ENCODE measurements around the gene OXNAD1. TPM values are rescaled to one million over a fixed set of nuclear protein-coding genes. Genes with fewer than 3 reads are reported as not detected.
A peak's percentile ranks its signal among the peaks of the same experiment; 100 is the strongest.
"Not testable (repeated sequence)": the region's sequence is repeated elsewhere in the genome, so short reads cannot be mapped to it uniquely, and the experiment has no call there.

OXNAD1 gene
- total RNA-seq, 2 donors from 2014 or later = 23.4 to 26.2 TPM

- Histone ChIP-seq H3K9me3 (no peaks in the 10 kb centered on the region), H3K9ac (ENCODE audit: low read depth in 2 of 2, low read length in 2 of 2) (no peak overlapping the region), H3K27ac (no peak overlapping the region), H3K4me1 (no peaks in the 10 kb centered on the region), H3K36me3 (no peaks in the 10 kb centered on the region), H3K4me3 (no peak overlapping the region), H3K27me3 (no peaks in the 10 kb centered on the region)
- peak; percentile 14 for DNase-seq
- intact Hi-C loops (cut with DNase I) = no loop called here
- no peak for TF ChIP-seq CTCF (IDR thresholded peaks at IDR 0.05)
Measured at GRCh38 chr3:16309558-16309957, 44.5 kb downstream of the OXNAD1 start.

- H3K27me3 ChIP-seq; H3K4me3 ChIP-seq; H3K36me3 ChIP-seq; H3K9me3 ChIP-seq; H3K27ac ChIP-seq; H3K9ac ChIP-seq (ENCODE audit: low read depth in 2 of 2, low read length in 2 of 2); intact Hi-C loops (cut with DNase I); H3K4me1 ChIP-seq: not testable (repeated sequence)
- peak; percentile 9 for DNase-seq
Measured at GRCh38 chr3:16310486-16310885, 45.5 kb downstream of the OXNAD1 start.

- intact Hi-C loops (cut with DNase I) = no loop called here
- no peak overlapping the region for H3K4me3 ChIP-seq
- no peaks in the 10 kb centered on the region for H3K27me3 ChIP-seq
- H3K4me1 ChIP-seq = no peaks in the 10 kb centered on the region
- peak overlapping the region; percentile 11 for H3K27ac ChIP-seq
- no peak overlapping the region for H3K9ac ChIP-seq (ENCODE audit: low read depth in 2 of 2, low read length in 2 of 2)
- H3K36me3 ChIP-seq = no peaks in the 10 kb centered on the region
- no peak for DNase-seq
- no peak for TF ChIP-seq CTCF (IDR thresholded peaks at IDR 0.05)
- H3K9me3 ChIP-seq = no peaks in the 10 kb centered on the region
Measured at GRCh38 chr3:16311960-16312451, 47.0 kb downstream of the OXNAD1 start.

- no peaks in the 10 kb centered on the region for H3K27me3 ChIP-seq
- no peaks in the 10 kb centered on the region for H3K9me3 ChIP-seq
- H3K4me3 ChIP-seq = no peak overlapping the region
- no peaks in the 10 kb centered on the region for H3K4me1 ChIP-seq
- peak; percentile 12 for DNase-seq
- intact Hi-C loops (cut with DNase I) = no loop called here
- no peak for TF ChIP-seq CTCF (IDR thresholded peaks at IDR 0.05)
- H3K36me3 ChIP-seq = no peaks in the 10 kb centered on the region
- H3K27ac ChIP-seq = no peak overlapping the region
- H3K9ac ChIP-seq (ENCODE audit: low read depth in 2 of 2, low read length in 2 of 2) = no peak overlapping the region
Measured at GRCh38 chr3:16313886-16314645, 49.1 kb downstream of the OXNAD1 start.

GRCh38 chr3:16315623-16316022 lies 50.6 kb downstream of the OXNAD1 start:
- DNase-seq = no peak
- no peaks in the 10 kb centered on the region for H3K9me3 ChIP-seq
- no peak overlapping the region for H3K27ac ChIP-seq
- no peak overlapping the region for H3K4me3 ChIP-seq
- no peak overlapping the region for H3K9ac ChIP-seq (ENCODE audit: low read depth in 2 of 2, low read length in 2 of 2)
- H3K4me1 ChIP-seq = no peaks in the 10 kb centered on the region
- intact Hi-C loops (cut with DNase I) = no loop called here
- TF ChIP-seq CTCF (IDR thresholded peaks at IDR 0.05) = no peak
- H3K27me3 ChIP-seq = no peaks in the 10 kb centered on the region
- H3K36me3 ChIP-seq = no peaks in the 10 kb centered on the region

- Histone ChIP-seq H3K27me3 (no peaks in the 10 kb centered on the region), H3K9me3 (no peaks in the 10 kb centered on the region), H3K36me3 (no peaks in the 10 kb centered on the region), H3K9ac (ENCODE audit: low read depth in 2 of 2, low read length in 2 of 2) (no peak overlapping the region), H3K27ac (no peak overlapping the region), H3K4me3 (no peak overlapping the region), H3K4me1 (no peaks in the 10 kb centered on the region)
- no peak for DNase-seq
- TF ChIP-seq CTCF (IDR thresholded peaks at IDR 0.05) = no peak
- intact Hi-C loops (cut with DNase I) = no loop called here
Measured at GRCh38 chr3:16316396-16316795, 51.4 kb downstream of the OXNAD1 start.

Measured in colonic mucosa (tissue), 4 donors.